ENCODE results near the gene CREB5.
"Not testable (repeated sequence)": the region's sequence is repeated elsewhere in the genome, so short reads cannot be mapped to it uniquely, and the experiment has no call there.

The CREB5 gene

GRCh38 chr7:28758186-28758585, 345.9 kb downstream of the CREB5 start:
- DNase-seq, result no peak

GRCh38 chr7:28759475-28759971, 347.2 kb downstream of the CREB5 start:
- DNase-seq, result no peak

DNA sequence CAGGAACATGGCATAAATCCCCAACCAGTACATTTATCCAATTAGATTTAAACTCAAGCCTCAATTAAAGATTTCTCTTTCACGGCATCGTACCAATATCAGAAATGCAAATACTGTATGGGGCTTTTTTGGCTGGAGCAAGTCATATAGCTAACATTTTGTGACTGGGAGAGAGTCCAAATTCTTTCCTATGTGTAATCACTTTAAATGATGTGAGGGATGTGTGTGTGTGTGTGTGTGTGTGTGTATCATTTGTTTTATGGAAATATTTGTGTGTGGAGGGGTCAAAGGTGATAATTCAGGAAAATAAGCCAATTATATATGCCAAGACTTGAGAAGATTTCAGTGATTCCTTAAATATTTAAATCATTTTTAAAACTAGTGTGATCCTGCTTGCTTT, 349.2 kb downstream of the CREB5 start:
- DNase-seq, result no peak

- no peak for DNase-seq
Observed at GRCh38 chr7:28762651-28763050, 350.3 kb downstream of the CREB5 start.

- no peak for DNase-seq
Observed at GRCh38 chr7:28766359-28766758, 354.0 kb downstream of the CREB5 start.

DNA sequence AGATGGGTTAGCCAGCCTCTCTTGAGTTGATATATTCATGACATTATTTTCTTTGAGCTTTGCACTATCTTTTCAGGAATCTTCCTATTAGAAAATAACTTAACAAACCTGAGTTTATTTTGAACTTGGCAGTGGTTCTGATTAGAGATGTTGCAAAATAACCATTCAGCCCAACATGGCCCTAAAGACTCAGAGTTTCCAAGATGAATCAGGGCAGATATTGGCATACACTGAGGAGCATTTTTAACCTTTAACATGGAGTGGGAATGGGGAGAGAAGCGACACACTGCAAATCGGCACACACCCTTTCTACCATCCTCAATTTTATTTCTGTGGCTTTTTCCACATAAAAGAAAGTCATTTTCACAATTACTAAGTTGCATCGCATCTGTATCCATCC, 355.0 kb downstream of the CREB5 start:
- no peak for DNase-seq

DNA sequence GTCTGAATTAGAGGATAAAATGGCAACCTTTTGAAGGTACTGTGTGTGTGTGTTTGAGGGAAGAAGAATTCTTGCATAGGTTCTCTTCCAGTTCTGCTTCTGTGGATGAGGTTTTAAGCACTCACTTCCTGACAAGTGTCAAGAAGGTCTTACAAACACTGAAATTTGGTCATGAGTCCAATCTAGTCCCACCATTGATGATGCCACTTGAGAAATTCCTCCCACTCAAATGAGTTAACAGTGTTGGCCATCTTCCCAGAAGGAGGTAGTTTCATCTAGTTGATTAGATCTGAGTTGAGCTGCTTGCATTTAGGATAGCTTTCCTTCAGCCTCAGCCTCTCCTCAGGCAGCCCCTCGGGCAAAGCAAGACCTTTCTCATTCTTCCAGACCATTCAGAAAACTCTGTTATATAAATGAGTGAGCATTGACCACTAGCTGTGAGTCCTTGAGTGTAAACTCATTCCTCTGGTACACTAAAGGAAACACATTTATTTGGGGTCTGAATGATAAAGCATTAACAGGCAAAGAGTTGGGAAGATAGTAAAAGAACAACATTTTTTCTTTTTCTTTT, 356.3 kb downstream of the CREB5 start:
- DNase-seq, result no peak

DNA sequence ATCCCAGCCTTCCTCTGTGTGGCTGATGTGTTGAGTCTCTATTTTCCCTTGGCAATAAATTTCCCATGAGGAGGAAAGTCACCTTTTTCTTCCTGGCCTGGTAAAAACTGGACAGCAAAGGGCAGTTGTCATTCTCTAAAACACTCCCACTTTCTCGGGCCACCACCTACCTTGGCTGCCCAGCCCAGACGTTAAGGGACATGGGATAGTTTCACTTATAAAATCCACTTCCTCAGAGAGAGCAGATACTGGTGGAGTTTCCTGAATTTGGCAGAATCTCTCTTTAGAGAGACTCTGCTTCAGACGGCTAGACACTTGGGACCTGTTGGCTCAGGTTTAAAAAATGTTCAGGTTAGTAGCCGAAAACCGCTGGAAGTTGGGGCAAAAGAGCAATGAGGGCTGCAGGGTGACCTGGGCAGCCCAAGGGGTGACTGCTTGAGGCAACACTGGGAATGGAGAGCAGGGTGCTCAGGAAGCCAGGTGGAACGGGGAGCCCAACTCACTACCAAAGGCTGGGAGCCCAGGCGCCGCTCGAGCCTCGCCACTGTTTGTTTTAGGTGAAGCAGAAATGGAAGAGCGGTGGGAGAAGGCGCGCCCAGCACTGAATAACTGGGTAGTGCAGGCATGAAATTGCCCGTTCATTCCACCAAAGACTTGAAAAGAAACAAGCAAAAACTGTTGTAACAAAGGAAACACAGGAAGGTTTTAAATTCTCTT, 359.7 kb downstream of the CREB5 start:
- DNase-seq, result no peak

DNA sequence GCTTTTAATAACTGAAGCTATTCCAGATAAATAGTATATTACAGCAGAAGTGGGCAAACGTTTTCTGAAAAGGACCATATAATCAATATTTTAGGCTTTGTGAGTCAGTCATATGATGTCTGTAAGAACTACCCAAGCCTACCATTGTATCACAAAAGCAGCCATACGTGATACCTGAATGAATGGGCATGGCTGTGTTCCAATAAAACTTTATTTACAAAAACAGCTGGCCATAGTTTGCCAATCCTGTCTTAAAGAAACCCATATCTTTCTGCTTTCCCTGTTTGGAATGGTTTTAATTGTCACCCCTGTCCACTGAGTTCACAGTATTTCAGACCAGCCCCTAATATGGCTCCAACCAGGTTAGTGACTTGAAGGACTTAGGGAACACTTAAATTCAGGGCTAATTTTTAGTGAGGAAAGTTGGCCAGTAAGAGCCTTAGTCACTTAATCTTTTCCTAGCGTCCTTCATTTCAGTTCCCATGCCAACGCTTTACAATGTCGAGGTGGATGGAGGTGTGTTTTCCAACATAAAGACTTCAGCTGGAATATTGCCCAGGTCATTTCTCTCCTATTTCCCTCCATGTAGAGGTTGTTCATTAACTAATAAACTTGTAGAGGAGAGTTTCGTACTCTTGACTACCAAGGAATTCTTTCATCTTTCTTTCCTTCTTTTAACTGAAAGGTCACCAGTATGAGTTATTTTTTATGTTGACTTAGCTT, 361.3 kb downstream of the CREB5 start:
- no peak for DNase-seq

GRCh38 chr7:28774261-28774988, 362.1 kb downstream of the CREB5 start:
- no peak for DNase-seq

- DNase-seq, result no peak
Observed at GRCh38 chr7:28776463-28777157, 364.3 kb downstream of the CREB5 start.

- DNase-seq, result no peak
Observed at GRCh38 chr7:28778786-28779185, 366.5 kb downstream of the CREB5 start.

DNA sequence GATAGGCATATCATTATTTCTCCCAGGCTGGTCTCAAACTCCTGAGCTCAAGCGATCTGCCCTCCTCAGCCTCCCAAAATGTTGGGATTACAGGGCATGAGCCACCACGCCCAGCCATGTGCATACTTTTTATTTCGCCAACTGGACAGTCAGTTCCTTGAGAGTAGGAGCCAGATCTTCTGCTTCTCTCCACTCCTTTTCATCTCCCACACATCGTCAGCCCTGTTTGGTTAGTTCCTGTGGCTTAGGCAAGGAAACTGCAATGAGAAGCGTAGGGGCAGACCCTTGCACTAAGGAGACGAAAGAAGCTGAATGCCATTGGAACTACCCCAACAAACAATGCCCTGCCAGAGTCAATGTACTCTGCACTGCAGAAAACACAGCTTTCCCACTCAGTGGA, 367.6 kb downstream of the CREB5 start:
- DNase-seq, result no peak

- no peak for DNase-seq
Observed at GRCh38 chr7:28782362-28782761, 370.0 kb downstream of the CREB5 start.

- DNase-seq, result no peak
Observed at GRCh38 chr7:28784171-28784902, 372.0 kb downstream of the CREB5 start.

GRCh38 chr7:28785041-28785995, 373.0 kb downstream of the CREB5 start:
- no peak for DNase-seq

DNA sequence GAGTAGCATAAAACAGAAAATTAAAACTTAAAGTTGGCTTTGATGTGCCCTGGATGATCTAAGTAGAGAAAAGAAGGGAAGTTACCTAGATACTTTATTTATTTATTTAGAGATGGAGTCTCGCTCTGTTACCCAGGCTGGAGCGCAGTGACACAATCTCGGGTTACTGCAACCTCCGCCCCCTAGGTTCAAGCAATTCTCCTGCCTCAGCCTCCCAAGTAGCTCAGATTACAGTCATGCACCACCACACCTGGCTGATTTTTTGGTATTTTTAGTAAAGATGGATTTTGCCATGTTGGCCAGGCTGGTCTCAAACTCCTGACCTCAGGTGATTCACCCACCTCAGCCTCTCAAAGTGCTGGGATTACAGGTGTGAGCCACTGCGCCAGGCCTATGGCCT, 373.8 kb downstream of the CREB5 start:
- not testable (repeated sequence) for DNase-seq

DNA sequence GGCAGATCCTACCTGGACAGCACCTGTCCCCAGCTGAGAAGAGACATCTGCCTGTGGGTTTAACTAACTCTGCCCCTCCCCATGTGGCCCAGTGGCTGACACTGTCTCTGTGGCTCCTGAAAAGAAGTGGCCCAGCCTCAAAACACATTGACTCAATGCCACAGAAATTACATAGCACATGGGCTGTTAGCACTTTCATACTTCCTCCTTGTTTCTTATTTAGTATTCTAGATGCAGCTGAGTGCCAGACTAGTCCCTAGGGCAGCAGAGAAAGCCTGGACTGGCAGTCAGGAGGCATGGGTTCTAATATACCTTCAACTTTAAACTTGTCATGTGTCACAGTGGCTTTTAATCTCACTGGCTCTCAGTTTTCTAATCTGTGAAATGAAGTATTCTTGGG, 374.8 kb downstream of the CREB5 start:
- DNase-seq, result no peak

- no peak for DNase-seq
Observed at GRCh38 chr7:28790467-28790866, 378.1 kb downstream of the CREB5 start.

DNA sequence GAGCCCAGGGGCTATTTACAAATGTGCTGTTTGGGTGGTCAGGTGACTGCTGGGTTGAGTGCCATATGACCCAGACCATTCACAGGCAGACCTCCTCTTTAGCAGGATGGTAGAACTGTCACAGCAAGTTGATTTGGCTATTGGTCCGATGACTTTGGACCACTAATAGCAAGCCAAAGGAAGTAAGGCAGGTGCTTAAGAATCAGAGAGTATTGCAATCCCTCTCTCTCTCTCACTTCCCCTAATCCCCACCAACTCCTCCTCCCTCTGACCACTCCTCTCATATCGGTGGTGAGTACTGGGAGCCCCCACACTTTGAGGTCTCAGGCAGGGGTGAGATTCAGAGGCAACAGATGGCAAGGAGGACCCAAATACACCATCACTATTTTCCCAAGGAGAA, 380.5 kb downstream of the CREB5 start:
- DNase-seq, result no peak

Measured in CD4-positive, alpha-beta T cell treated with Interleukin-17A for 4 hours (primary cell).